Stimulated activated CD4-positive, alpha-beta T cell treated with anti-CD3 and anti-CD28 coated beads, Interleukin-1b, Interleukin-23, amount 100 ng/mL, for 24 hours (primary cell): ENCODE data around the gene SLC12A4.

ENCODE experiments used
- DNase-seq, 4 experiments: peaks; one replicate each; pipeline ENCODE4 v3.0.0-alpha.2; 2020; ENCODE audit warnings: low read depth in 4 of 4, low spot score in 1 of 4

Gene SLC12A4

DNA sequence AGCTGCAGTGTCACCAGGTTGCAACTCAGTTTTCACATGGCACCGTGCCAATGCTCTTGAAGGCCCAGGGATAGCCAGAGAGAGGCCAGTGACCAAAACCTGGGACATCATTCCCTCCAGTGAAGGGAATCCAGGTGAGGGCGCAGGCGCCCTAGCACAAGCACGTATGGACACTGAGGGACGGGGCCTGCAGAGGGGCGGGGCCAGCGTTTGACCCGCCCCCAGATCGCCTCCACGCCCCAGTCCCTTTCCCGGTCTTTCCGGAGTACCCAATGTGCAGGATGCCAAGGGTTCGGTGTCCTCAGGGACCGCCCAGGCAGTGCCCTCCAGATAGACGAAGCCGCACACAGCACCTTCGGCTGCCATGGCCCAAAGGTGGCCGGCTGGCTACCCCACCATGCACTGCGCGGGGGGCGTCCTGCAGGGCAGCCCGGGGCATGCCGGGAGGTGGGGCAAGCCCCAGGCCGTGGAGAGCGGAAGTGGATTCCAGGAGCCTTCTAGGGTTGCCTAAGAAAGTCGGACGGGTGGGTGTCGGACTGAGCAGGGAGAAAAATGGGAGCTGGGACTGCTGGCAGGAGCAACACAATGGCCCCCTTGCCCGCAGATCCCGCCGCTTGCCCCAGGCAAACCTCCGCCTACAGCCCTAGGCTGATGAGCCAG, 4.6 kb downstream of the SLC12A4 start:
- no peak for DNase-seq

DNA sequence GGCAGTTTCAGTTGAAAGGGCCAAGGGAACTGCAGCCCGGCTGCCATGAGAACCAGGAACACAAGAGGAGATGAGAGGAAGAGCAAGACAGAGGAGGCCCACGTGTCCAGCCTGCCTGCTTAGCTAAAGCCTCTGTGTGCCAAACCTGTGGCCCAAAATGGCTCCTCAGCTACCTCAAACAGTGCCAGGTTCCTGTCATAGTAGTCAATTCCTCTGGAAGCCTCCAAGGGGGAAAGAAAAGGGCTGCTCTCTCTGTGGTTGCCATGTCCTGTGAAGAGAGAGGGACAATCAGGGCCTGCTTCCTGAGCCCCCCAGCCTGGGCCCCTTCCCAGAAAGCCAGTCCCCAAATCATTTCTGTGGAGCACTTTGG, 5.2 kb downstream of the SLC12A4 start:
- DNase-seq, result no peak

GRCh38 chr16:67962135-67962534, 6.3 kb downstream of the SLC12A4 start:
- DNase-seq, result no peak

GRCh38 chr16:67961551-67961957, 6.9 kb downstream of the SLC12A4 start:
- no peak for DNase-seq

DNA sequence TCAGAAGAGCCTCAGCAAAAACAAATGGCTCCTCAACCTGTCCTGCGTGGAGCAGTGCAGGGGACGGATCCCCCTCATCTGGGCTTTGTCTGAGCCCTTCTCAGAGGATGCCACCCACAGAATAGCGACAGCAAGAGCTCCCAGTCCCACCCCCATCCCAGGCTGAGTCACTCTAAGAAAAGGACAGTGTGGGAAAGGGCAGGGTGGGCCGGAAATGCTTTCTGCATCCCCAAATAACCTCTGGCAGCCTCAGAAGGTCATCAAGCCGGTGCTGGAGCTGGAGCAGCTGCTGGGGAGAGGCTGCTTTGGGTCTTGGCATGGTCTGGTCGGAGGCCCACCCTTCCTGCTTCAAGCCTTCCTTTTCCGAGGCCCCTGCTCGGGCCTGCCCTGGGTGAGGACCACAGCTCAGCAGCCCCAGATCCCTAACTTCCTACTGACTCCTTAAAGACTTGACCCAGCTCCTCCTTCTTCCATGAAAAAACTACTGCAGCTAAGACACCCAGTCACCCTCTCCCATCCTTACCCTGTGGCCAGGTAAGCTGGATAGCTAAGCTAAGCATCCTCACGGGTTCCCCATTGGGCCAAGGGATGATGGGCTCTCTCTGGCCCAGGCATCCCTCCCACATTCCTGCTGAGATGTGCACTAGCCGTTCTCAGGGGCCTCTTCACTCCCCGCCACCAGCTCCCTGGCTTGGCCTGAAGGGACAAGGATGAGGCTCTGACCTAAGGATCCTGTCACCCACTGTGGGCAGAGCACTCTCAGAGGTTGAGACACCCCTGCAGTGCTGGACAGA, 8.7 kb downstream of the SLC12A4 start:
- DNase-seq, result no peak

- DNase-seq, result no peak
Measured at GRCh38 chr16:67957622-67958021, 10.8 kb downstream of the SLC12A4 start.

- no peak for DNase-seq
Measured at GRCh38 chr16:67954421-67955196, 13.8 kb downstream of the SLC12A4 start.

DNA sequence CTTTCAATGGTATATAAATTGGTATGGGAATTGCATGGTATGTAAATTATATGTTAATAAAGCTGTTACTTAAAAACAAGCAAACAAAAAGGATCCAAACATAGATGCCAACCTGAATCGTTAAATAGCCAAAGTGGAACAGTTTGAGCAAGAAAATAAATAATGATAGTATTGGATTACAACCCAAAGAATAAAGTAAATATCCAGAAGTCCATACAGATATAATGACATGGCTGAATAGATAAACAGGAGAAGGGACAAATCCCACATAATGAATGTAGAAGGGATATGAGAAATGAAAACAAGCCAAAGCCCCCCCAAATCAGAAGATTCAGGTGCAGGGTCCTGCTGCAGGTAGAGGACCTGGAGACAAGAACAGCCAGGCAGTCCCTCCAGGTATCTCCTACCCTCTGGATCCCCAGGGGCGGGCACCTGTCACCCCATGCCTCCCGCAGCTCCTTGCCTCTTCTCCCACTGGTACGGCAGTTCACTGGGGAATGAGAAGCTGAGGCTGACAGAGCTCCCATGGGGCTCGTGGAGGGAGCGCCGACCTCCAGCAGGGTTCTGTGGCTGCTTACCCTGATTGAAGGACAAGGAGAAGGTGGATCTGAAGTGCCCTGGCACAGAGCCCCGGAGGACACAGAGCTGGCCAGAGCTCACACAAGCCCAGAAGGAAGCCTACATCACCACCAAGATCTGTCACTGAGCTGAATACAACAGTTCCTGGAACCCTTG, 14.6 kb downstream of the SLC12A4 start:
- no peak for DNase-seq

DNA sequence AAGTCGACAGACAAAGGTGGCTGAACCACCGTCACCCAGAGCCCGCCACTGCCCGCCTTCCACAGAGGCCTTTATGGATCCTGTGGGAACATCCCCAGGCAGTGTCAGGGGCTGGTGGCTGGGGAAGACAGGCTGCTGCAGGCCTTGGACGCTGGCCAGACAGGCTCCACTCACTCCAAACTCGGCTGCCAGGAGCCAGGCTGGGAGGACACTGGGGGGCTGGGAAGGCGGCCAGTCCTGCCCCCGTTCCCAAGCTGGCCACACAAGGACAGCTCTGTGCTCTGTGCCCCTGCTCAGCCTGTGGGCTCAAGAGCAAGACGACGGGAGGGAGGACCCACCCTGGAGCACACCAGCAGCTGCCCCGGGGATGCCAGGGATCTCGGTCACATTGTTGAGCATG, 17.0 kb downstream of the SLC12A4 start:
- no peak for DNase-seq

DNA sequence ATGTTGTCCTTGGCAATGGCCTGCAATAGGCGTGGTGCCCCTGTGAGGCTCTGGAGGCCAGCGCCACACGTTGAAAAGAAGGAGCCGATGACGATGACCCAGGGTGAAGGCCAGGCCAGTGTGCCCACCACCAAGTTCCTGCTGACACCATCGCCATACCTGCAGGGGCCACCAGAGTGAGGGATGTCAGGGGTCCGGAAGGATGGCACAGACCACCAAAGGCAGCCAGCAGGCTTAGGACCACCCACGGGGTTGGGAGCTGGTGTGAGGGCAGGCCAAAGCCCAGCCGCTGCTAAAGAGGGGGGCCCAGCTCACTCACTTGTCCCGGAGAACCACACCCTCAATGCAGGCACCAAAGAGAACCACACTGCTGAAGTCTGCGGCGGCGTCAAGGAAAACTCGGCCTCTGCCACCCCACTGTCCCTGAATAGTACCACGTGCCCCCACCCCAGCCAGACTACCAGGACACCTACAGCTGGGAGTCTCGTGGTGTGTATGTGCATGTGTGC, 18.0 kb downstream of the SLC12A4 start:
- no peak for DNase-seq

- DNase-seq, result no peak
Measured at GRCh38 chr16:67949645-67950044, 18.8 kb downstream of the SLC12A4 start.

DNA sequence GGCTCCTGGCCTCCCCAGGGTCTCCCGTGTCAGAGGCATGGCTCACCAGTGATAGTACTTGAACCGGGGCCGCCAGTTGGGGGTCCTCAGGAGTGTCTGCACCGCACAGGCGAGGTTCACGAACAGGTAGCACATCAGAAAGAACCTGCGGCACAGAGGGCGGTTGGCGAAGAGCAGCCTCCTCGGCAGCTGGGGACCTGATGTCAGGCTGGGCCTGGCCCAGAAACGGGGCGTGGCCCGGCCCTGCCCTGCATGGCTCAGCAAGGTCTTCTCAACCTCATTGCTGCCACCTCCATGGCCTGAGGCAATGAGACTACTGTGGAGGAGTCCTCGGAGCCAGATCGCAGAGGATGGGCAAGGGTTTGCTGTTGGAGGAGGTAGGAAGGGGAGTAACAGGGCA, 20.4 kb downstream of the SLC12A4 start:
- no peak for DNase-seq

GRCh38 chr16:67946966-67947558, 21.4 kb downstream of the SLC12A4 start:
- no peak for DNase-seq

DNA sequence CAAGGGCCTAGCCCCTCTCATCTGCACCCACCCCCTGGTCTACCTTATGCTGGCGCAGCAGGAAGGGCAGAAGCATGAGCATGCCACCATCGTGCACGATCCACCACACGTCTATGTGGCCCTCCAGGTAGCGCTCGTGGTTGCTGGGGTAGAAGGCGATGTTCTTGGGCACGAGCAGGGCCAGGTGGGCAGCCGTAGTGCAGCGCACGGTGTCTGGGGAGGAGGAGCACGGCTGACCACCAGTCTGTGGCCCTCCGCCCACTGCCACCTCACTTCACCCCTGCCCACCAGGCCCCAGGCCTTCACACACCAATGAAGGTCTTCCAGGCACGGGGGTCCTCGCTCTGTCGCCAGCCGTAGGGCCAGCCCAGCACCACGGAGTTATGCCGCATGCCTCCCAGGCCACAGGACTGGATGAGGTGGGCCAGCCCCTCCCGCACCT, 22.3 kb downstream of the SLC12A4 start:
- no peak for DNase-seq

GRCh38 chr16:67945392-67945933, 23.0 kb downstream of the SLC12A4 start:
- no peak for DNase-seq

DNA sequence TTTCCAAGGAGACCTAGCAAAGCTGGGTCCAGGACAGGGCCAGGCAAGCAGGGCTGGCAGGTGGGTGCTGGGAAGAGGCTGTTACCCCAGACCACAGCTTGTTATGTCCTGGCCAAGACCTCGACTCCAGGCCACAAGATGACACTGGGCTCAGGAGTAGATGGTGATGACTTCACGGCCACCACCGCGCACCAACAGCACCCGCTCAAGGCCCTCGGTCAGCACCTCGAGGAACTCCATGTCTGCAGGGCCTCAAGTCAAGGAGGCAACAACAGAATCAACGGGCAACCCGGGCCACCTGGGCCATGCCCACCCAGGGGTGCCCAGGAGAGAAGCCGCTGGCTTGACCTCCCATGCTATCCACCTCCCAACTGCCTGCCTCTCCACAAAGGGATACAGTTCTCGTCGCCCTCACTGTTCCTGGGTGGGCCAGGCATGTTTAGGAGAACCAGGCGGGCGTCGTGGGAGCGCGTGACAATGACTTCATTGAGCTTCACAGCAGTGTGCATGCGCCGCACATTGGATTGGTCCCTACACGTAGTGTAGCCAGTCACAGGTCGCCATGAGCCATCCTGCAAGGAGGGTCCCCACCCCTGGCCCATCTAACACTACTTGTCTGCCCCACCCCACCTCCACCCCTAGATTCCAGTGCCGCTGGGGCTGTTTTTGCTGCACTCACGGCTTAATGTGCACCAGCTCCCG, 23.6 kb downstream of the SLC12A4 start:
- DNase-seq, result no peak

DNA sequence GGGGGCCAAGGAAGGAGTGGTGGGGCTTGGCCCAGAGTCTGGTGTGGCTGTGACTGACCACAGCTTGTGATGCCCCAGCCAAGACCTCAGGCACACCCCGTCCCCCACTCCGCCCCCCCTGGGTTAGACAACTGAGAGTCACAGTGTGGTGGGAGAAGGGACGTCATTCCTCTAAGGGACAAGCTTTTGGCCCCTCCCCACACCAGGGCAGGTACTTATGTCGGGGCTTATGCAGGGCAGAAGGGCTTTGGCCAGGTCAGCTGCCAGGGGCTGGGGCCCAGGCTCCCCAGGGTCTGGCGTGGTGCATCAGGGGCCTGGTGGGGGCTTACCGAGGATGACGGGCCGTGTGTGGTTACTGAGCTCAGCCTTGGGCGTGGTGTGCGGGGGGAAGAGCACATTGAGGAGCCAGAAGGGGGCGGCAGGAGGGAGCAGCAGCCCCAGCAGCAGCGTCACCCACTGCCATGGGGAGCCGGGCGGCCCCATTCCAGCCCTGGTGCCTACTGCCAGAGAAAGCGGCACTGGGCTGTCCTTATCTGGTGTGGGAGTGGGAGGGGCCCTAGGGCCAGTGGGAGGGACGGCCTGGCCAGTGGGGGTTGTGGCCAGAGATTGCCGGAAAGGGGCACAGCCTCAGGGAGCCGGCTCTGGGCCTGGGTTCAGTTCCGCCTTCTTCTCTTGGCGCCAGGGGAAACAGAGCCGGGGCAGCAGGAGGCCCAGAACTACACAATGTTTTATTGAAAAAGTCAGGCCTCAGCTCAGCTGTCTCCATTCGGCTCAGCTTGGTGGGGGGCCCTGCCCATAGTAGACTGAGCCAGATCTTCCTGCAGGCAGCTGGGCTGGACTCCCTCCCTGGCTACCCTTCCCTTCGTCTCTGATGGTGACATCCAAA, 24.6 kb downstream of the SLC12A4 start, which contains the start of gene LCAT:
Gene LCAT, minus strand, starts transcription at position 502 of the 886 bp plus-strand sequence. Its CDS starts 19 bp downstream, at position 483.
- DNase-seq, result no peak

GRCh38 chr16:67943256-67943618, 25.2 kb downstream of the SLC12A4 start:
- no peak for DNase-seq
